IMR-90 (cell line): ENCODE results near the gene CGB5.

Experiments
- RFX5 ChIP-seq: IDR thresholded peaks from 2 replicates; pipeline ENCODE4 v1.8.0; 2012; ENCODE audit warnings: low read depth, mild to moderate bottlenecking, low read length, moderate library complexity
- TF ChIP-seq, protein P1 (sequence below): conservative IDR thresholded peaks from 2 replicates; pipeline ENCODE4 v1.5.1; 2012; ENCODE audit warnings: mild to moderate bottlenecking, low read depth, low read length, improper control_type of control experiment

DNA sequence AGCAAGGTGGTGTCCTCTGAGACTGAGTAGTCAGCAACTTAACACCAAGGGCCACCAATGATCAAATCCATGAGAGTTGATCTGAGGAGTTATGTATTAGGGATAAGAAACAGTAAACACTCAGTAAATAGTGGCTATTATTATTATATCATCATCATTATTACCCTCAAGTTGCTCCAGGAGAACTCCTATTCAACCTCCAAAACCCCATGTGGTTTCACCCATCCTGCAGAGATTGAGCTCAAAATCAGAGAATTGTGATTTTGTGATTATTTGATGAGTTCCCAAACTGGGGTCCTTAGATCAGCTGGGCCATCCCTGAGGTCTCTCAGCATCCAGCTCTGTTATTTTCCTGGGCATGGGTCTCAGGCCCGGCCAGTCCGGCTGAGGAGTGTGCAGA is 17.4 kb downstream of the CGB5 start:
- TF ChIP-seq, protein P1, sequence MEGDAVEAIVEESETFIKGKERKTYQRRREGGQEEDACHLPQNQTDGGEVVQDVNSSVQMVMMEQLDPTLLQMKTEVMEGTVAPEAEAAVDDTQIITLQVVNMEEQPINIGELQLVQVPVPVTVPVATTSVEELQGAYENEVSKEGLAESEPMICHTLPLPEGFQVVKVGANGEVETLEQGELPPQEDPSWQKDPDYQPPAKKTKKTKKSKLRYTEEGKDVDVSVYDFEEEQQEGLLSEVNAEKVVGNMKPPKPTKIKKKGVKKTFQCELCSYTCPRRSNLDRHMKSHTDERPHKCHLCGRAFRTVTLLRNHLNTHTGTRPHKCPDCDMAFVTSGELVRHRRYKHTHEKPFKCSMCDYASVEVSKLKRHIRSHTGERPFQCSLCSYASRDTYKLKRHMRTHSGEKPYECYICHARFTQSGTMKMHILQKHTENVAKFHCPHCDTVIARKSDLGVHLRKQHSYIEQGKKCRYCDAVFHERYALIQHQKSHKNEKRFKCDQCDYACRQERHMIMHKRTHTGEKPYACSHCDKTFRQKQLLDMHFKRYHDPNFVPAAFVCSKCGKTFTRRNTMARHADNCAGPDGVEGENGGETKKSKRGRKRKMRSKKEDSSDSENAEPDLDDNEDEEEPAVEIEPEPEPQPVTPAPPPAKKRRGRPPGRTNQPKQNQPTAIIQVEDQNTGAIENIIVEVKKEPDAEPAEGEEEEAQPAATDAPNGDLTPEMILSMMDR, result no peak
- TF ChIP-seq RFX5, result no peak
